Amygdala (tissue), 56 donors: ENCODE measurements around the gene PBRM1.

ENCODE experiments used
- DNase-seq, 56 donors: peaks; one replicate each; lab custom pipeline; 2025; lab: John Stamatoyannopoulos, UW

Gene PBRM1

DNA sequence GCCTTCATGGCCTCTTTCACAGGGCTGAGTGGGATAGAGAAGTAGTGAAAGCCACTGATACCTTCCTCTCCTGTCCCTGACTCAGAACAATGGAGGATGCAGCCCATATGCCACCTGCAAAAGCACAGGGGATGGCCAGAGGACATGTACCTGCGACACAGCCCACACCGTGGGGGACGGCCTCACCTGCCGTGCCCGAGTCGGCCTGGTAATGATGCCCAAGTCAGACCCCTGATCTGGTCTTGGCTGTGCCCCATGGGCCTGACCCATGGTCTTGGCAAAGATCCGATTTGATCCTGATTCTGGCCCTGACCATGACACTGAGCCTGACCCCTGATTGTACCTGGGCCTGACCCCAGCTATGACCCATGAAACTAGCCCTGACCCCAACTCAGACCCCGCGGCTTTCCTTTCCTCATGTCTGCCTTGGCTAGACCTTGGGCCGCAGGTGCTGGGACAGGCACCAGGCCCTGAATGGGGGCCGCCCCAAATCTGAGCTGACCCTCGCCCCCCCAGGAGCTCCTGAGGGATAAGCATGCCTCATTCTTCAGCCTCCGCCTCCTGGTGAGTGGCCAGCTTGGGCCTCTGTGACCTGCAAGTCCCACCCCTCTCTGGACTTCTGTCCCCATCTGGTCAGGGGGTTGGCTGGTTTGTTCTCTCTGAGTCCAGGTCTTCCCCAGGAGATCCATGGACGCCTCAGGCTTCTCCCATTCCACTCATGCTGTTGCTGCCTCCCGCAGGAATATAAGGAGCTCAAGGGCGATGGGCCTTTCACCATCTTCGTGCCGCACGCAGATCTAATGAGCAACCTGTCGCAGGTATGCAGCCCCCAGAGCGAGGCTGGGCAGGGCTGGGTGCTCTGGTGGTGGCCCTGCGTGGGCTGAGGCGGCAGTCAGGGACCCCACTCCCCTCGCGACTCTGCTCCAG lies 167.7 kb downstream of the PBRM1 start:
- DNase-seq, result peak in 1 of 56 donors; percentile 40

GRCh38 chr3:52516509-52517195 lies 169.1 kb downstream of the PBRM1 start:
- DNase-seq, result no peak

DNA sequence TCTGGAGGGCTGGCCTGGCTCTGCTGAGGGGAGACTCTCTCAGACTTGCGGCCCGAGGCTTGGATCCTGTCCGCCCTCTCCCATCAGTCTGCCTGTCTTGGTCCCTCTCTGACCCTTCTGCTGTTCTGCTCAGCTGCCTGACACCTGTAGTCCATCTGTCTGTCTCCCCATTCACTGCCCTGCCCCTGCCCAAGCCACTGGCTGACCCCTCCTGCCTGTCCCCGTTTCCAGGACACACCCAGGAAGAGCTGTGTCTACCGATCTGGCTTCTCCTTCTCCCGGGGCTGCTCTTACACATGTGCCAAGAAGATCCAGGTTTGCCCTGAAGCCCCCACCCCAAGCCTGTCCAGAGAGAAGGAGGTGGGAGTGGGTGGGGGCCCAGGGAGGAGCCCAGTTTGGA lies 170.5 kb downstream of the PBRM1 start:
- no peak for DNase-seq

DNA sequence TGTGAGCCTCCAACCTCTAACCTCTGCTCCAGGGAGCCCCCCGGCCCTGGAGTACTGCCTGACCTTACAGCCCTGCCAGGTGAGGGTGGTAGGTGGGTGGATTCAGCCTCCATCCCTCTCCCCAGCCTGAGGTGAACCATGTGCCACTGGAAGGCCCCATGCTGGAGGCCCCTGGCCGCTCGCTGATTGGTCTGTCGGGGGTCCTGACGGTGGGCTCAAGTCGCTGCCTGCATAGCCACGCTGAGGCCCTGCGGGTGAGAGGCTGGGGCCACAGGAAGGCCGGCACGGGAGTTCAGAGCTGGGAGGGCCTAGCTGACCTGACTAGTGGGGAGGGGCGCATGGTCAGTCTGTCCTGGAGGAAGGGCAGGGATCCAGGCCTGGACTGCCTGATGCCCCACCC lies 171.1 kb downstream of the PBRM1 start:
- DNase-seq, result no peak

- DNase-seq, result no peak
These were observed 172.4 kb downstream of the PBRM1 start for GRCh38 chr3:52513281-52513680.

DNA sequence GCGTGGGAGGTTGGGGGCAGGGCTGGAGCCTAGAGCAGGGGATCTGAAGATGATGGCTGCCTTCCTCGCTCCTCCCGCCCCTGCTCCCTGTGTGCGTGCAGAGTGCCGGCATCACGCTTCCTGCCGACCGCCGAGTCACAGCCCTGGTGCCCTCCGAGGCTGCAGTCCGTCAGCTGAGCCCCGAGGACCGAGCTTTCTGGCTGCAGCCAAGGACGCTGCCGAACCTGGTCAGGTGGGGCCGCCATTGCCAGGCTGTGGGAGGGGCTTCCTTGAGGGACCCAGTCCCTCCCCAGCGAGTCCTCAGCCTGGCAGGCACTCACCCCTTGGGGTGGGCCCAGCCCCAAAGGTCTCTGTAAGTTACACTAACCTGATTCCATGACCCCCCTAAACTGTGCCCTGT lies 173.0 kb downstream of the PBRM1 start:
- no peak for DNase-seq

DNA sequence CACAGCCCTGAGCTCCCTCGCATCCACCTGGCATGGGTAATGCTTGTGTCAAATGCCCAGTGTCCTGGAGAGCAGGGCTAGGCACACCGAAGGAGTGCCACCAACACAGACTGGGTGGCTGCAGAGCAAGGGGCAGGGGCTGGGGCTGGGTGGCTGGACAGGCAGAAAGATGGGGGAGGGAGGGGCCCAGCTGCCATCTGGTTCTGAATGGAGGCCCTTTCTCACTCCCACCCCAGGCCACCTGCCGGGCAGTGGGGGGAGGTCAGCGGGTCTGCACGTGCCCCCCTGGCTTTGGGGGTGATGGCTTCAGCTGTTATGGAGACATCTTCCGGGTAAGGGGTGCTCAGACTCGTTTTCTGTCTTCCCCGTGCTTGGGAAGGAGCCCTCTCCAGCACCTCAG lies 173.6 kb downstream of the PBRM1 start:
- DNase-seq, result no peak

DNA sequence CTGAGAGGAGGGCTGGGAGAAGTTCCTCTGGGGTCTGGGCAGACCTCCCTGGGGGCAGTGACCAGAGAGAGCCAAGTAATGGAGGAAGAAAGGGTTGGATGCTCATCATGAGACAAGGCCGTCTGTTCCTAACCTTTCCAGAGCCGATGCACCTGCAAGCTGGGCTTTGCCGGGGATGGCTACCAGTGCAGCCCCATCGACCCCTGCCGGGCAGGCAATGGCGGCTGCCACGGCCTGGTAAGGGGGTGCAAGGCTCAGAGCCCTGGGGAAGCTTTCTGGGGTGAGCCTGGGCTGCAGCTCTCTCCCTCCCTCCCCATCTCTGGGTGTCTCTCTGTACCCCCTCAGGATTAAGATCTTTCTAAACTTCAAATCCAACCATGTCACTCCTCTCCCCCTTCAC lies 174.2 kb downstream of the PBRM1 start:
- no peak for DNase-seq

- no peak for DNase-seq
These were observed 175.9 kb downstream of the PBRM1 start for GRCh38 chr3:52509753-52510328.

DNA sequence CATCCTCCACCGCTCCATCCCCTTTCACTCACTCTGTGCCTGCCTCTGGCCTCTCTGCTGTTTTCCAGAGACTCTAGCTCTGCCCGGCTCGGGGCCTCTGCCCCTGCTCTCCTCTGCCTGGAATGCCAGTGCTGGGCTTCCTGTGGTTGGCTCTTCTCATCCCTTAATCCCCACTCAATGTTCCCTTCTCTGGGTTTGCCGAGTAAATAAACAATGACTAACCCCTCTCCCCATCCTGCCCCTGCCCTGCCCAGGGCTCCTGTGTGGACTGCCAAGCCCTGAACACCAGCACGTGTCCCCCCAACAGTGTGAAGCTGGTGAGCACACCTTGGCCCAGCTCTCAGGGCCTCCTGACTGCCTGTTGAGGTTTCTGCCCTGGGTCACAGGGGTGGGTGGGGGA lies 178.4 kb downstream of the PBRM1 start:
- DNase-seq, result no peak

- DNase-seq, result no peak
These were observed 179.3 kb downstream of the PBRM1 start for GRCh38 chr3:52506266-52506966.

DNA sequence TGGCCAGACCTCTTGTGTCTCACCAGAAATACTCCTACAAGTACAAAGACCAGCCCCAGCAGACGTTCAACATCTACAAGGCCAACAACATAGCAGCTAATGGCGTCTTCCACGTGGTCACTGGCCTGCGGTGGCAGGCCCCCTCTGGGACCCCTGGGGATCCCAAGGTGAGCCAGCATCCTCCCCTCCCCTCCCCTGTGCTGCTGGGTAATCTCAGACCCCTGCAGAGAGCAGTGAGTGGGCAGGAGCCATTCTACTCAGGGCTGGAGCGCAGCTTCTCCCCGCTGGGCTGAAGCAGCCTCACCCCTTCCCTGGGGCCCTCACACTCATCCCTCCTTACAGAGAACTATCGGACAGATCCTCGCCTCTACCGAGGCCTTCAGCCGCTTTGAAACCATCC lies 180.7 kb downstream of the PBRM1 start:
- DNase-seq, result no peak

GRCh38 chr3:52503788-52504424 lies 181.8 kb downstream of the PBRM1 start:
- no peak for DNase-seq

- DNase-seq, result no peak
These were observed 182.8 kb downstream of the PBRM1 start for GRCh38 chr3:52502808-52503350.

GRCh38 chr3:52502001-52502400 lies 183.7 kb downstream of the PBRM1 start:
- DNase-seq, result no peak

- DNase-seq, result no peak
These were observed 184.7 kb downstream of the PBRM1 start for GRCh38 chr3:52501046-52501445.

- DNase-seq, result peak in 29 of 56 donors; percentile 12 to 68 (median 22)
These were observed 187.3 kb downstream of the PBRM1 start for GRCh38 chr3:52498137-52499054.

- DNase-seq, result no peak
These were observed 189.7 kb downstream of the PBRM1 start for GRCh38 chr3:52495777-52496602.
